PFSK-1 (cell line): ENCODE results near the gene TEX11.

Experiments used
- POLR2AphosphoS5 ChIP-seq: IDR thresholded peaks from 2 replicates; pipeline ENCODE4 v1.6.1; 2012; ENCODE audit warnings: low read depth, mild to moderate bottlenecking, control low read depth, low read length, moderate library complexity
- SIN3A ChIP-seq: IDR thresholded peaks from 2 replicates; pipeline ENCODE4 v1.6.1; 2012; ENCODE audit warnings: mild to moderate bottlenecking, low read length, moderate library complexity, borderline replicate concordance; ENCODE audit not compliant: insufficient read depth
- TAF1 ChIP-seq: IDR thresholded peaks from 2 replicates; pipeline ENCODE4 v1.6.1; 2012; ENCODE audit warnings: low read length, control low read depth, borderline replicate concordance; ENCODE audit not compliant: insufficient read depth

DNA sequence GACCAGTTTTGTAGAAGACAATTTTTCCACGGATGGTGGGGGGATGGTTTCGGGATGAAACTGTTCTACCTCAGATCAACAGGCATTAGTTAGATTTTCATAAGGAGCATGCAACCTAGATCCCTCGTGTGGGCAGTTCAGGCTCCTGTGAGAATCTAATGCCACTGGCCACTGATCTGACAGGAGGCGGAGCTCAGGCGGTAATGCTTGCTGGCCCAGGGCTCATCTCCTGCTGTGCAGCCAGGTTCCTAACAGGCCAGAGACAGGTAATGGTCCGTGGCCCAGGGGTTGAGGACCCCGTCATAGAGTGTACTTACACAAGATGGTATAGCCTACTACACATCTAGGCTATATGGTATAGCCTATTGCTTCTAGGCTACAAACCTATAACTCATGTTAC is 7.0 kb downstream of the TEX11 start:
- TF ChIP-seq POLR2AphosphoS5 (no peak), TAF1 (no peak), SIN3A (no peak)
